ENCODE data around the gene MUS81. TPM values are rescaled to one million over a fixed set of nuclear protein-coding genes. Genes with fewer than 3 reads are reported as not detected.
"Not testable (repeated sequence)": the region's sequence is repeated elsewhere in the genome, so short reads cannot be mapped to it uniquely, and the experiment has no call there.

Gene MUS81
- total RNA-seq, 1 experiment from 2014 or later = 45.9 TPM

DNA sequence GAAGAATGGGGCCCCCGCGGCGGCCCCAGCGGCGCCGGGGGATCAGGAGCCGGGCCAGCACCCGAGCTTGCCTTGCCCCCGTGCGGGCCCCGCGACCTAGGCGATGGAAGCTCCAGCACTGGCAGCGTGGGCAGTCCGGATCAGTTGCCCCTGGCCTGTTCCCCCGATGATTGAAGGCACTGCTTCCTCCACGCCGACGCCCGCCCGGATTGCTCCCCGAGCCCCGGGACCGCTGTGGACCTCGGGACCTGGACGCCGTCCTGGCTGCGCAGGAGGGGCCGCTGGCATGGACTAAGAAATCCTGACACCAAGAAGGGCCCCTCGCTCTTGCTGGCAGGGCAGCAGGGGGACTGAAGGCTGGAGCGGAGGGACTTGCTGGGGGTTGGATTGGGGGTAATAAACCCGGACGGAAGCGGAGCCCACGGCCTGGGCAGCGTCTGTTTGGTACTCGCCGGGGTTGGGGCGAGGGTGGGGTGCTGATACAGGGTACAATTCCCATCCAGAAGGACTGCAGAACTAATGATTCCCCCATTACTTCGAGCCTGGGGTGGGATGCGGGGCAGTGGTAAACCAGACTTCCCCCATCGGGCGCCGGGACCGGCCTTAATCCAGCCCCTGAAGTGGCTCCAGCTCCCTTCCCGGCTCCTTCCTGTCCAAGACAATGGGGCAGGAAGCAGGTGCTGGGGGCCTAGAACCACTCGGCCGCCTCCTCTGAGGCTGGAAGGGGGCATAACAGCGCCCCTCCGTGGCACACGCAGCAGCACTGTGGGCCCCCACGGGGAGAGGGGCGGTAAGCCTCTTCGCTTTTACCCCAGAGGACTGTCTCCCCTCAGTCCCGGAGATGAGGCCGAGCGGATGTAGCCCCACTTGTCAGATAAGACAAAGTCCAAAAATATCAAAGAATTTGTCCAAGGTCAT, 31.2 kb downstream of the MUS81 start (continued):
- TF ChIP-seq, protein P1, sequence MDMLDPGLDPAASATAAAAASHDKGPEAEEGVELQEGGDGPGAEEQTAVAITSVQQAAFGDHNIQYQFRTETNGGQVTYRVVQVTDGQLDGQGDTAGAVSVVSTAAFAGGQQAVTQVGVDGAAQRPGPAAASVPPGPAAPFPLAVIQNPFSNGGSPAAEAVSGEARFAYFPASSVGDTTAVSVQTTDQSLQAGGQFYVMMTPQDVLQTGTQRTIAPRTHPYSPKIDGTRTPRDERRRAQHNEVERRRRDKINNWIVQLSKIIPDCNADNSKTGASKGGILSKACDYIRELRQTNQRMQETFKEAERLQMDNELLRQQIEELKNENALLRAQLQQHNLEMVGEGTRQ (CRISPR knock-in tag; IDR thresholded peaks at IDR 0.05) = no peak
- TF ChIP-seq SMAD3 (CRISPR knock-in tag; IDR thresholded peaks at IDR 0.05; ENCODE audit: borderline replicate concordance) (no peak; the same call in 1 of the 2 replicates), ZNF138 (CRISPR knock-in tag; conservative IDR thresholded peaks at IDR 0.05) (no peak), GRHL2 (CRISPR knock-in tag; IDR thresholded peaks at IDR 0.05; ENCODE audit: insufficient replicate concordance, severe bottlenecking) (no peak), CREM (CRISPR knock-in tag; IDR thresholded peaks at IDR 0.05) (0 out of 2 replicates have a peak, but pooled peaks have one; percentile 31), FOXJ3 (CRISPR knock-in tag; IDR thresholded peaks at IDR 0.05; ENCODE audit: borderline replicate concordance) (no peak), JAZF1 (CRISPR knock-in tag; IDR thresholded peaks at IDR 0.05) (no peak), GTF2I (CRISPR knock-in tag; conservative IDR thresholded peaks at IDR 0.05) (no peak), TEAD1 (CRISPR knock-in tag; IDR thresholded peaks at IDR 0.05) (no peak), TP53 (CRISPR knock-in tag; IDR thresholded peaks at IDR 0.05) (no peak)
- TF ChIP-seq, protein P2, sequence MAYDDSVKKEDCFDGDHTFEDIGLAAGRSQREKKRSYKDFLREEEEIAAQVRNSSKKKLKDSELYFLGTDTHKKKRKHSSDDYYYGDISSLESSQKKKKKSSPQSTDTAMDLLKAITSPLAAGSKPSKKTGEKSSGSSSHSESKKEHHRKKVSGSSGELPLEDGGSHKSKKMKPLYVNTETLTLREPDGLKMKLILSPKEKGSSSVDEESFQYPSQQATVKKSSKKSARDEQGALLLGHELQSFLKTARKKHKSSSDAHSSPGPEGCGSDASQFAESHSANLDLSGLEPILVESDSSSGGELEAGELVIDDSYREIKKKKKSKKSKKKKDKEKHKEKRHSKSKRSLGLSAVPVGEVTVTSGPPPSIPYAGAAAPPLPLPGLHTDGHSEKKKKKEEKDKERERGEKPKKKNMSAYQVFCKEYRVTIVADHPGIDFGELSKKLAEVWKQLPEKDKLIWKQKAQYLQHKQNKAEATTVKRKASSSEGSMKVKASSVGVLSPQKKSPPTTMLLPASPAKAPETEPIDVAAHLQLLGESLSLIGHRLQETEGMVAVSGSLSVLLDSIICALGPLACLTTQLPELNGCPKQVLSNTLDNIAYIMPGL (CRISPR knock-in tag; IDR thresholded peaks at IDR 0.05) = peak; percentile 66; the same call in 1 of the 2 replicates
- TF ChIP-seq, protein P3, sequence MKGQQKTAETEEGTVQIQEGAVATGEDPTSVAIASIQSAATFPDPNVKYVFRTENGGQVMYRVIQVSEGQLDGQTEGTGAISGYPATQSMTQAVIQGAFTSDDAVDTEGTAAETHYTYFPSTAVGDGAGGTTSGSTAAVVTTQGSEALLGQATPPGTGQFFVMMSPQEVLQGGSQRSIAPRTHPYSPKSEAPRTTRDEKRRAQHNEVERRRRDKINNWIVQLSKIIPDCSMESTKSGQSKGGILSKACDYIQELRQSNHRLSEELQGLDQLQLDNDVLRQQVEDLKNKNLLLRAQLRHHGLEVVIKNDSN (CRISPR knock-in tag; IDR thresholded peaks at IDR 0.05) = no peak
- TF ChIP-seq, protein P4, sequence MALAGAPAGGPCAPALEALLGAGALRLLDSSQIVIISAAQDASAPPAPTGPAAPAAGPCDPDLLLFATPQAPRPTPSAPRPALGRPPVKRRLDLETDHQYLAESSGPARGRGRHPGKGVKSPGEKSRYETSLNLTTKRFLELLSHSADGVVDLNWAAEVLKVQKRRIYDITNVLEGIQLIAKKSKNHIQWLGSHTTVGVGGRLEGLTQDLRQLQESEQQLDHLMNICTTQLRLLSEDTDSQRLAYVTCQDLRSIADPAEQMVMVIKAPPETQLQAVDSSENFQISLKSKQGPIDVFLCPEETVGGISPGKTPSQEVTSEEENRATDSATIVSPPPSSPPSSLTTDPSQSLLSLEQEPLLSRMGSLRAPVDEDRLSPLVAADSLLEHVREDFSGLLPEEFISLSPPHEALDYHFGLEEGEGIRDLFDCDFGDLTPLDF (CRISPR knock-in tag; IDR thresholded peaks at IDR 0.05) = no peak

DNA sequence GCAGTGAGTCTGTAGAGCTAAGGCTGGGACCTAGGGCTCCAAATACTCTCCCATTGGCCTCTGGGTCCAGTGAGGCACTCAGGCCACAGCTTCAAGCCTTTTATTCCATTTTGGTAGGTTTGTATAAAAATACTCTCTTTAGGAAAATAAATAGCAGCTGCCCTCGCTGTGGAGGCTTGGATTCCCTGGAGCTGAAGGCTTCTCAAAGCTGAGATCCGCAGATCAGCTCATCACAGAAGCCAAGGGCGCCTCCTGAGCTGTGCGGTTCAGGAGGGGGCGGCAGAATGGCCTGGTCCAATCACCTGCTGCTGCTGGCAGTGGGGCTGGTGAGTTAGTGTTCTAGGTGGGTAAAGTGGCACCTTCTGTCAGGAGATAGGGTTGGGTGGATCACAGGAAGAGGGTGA, 31.9 kb downstream of the MUS81 start:
- DNase-seq (ENCODE audit: low spot score); H3K9me3 Mint-ChIP-seq; H3K36me3 Mint-ChIP-seq; ATAC-seq: not testable (repeated sequence)
- peak overlapping the region; percentile 89; the same call in 1 of the 2 replicates for H3K27ac Mint-ChIP-seq
- POLR2A ChIA-PET = interaction anchor here (1.5 to 7.2 kb wide), 3 partner anchors 25 to 32 kb away, joined by 3 to 90 read pairs (median 12); partner anchors contain the start of genes CFL1 and MUS81
- CTCF ChIA-PET = interaction anchor here (1.0 to 11.9 kb wide), 17 partner anchors 14 to 180 kb away, joined by 3 to 539 read pairs (median 18); partner anchors contain the start of genes AP5B1, BANF1, C11orf68 and CFL1
- peak overlapping the region; percentile 75 for H3K4me3 Mint-ChIP-seq
- peaks cover 20% of the 10 kb centered on the region for H3K27me3 Mint-ChIP-seq (ENCODE audit: low read depth)
- H3K4me1 Mint-ChIP-seq = peaks cover 44% of the 10 kb centered on the region

DNA sequence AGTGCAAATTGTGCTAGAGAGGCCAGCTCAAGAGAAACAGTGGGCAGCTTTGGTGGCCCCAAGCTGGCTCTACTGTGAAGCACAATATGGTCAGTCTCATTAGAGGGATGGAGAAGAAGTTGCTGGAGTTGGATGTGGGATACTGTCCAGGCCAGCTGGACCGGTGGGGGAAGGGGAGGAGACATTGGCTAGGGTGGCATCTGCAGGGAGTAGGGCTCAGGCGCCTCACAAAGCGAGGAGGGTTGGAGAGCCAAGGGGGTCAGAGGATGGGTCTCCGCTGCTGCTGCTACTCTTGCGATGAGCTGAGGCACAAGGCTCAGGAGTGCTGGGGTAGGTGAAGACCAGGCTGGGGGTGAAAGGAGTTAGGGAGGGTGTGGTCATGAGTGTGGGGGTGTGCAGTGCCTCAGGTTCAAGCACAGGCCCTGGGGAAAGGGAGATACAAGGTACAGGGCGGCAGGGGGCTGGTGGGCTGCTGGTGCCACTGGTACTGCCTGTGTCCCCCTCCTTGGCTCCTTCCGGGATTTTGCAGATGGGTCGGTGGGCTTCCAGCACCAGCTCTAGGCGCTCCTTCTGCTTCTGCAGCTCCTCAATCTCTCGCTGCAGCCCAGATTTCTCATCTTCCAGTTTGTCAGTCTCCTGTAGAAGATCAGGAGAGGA, 32.6 kb downstream of the MUS81 start:
- DNase-seq (ENCODE audit: low spot score) (no peak), ATAC-seq (no peak)
- H3K27ac Mint-ChIP-seq = peak overlapping the region; percentile 89
- no peak for TF ChIP-seq ETV6 (CRISPR knock-in tag; IDR thresholded peaks at IDR 0.05)
- TF ChIP-seq, protein P5, sequence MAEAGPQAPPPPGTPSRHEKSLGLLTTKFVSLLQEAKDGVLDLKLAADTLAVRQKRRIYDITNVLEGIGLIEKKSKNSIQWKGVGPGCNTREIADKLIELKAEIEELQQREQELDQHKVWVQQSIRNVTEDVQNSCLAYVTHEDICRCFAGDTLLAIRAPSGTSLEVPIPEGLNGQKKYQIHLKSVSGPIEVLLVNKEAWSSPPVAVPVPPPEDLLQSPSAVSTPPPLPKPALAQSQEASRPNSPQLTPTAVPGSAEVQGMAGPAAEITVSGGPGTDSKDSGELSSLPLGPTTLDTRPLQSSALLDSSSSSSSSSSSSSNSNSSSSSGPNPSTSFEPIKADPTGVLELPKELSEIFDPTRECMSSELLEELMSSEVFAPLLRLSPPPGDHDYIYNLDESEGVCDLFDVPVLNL (CRISPR knock-in tag; IDR thresholded peaks at IDR 0.05; ENCODE audit: borderline replicate concordance, low read depth) = no peak
- peaks cover 39% of the 10 kb centered on the region for H3K4me1 Mint-ChIP-seq
- H3K27me3 Mint-ChIP-seq (ENCODE audit: low read depth) = peaks cover 26% of the 10 kb centered on the region
- ChIA-PET POLR2A (interaction anchor here (1.5 to 7.2 kb wide), 3 partner anchors 25 to 33 kb away, joined by 3 to 90 read pairs (median 12); partner anchors contain the start of genes CFL1 and MUS81), CTCF (interaction anchor here (0.7 to 11.9 kb wide), 12 partner anchors 8 to 112 kb away, joined by 3 to 539 read pairs (median 22); partner anchors contain the start of genes AP5B1, CFL1, EFEMP2 and MUS81)
- H3K9me3 Mint-ChIP-seq = no peaks in the 10 kb centered on the region
- peaks cover 4% of the 10 kb centered on the region for H3K36me3 Mint-ChIP-seq
- H3K4me3 Mint-ChIP-seq = peak overlapping the region; percentile 75

Measured in WTC11 (cell line).